ENCODE measurements around the gene KRT85.

DNA sequence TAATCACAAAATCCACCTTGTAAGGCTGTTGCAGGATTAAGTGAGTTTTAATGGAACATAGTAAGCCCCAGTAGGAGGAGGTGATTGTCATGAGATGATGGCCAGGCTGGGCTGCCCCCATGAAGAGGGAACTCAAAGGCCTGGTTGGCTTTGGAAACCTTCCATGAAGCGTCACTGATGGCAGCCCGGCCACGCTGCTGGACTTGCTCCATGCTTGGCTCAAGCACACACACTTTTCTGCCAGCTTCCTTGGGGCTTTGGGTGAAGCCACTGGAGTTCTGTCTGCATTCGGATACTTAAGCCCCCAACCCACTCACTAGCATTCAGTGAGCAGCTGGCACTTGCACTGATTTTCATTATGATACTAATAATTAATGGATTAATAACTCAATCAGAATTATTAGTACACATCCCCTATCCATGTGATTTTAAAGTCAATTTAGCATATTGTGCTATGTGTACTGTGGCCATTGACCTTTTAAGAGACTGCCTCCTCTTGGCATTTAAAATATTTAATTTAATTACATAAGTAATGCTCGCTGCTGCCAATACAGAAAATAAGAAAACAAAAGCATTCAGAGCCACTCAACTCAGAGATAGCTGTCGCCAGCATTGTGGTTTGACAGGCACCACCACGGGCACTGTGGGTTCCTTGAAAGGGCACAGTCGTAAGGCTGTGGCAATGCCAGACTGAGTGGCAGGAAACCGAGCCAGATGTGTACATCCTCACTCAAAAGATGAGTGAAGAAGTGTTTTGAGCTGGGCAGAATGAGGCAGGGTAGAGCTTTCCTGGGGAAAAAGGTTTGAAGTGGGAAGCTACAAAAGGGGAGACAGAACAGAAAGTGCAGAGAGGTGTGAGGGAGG is 15.9 kb downstream of the KRT85 start:
- no peak for TF ChIP-seq EZH2 (IDR thresholded peaks at IDR 0.05; ENCODE audit: insufficient read depth, poor library complexity, severe bottlenecking)
- TF ChIP-seq EZH2phosphoT487 (IDR thresholded peaks at IDR 0.05; ENCODE audit: insufficient read depth, low read depth) = no peak
